HFFc6 (cell line): ENCODE results near the gene SPRR2E. TPM values are rescaled to one million over a fixed set of nuclear protein-coding genes. Genes with fewer than 3 reads are reported as not detected.

ENCODE experiments used
- DNase-seq: peaks from one replicate; pipeline ENCODE4 v3.0.0-alpha.2; 2018
- H3K27ac Mint-ChIP-seq: 2 replicates; pipeline ENCODE4 v1.8.0; 2020; ENCODE audit warnings: mild to moderate bottlenecking, mixed read lengths
- H3K27me3 Mint-ChIP-seq: 2 replicates; pipeline ENCODE4 v1.8.0; 2021; ENCODE audit warnings: mild to moderate bottlenecking, moderate library complexity, mixed read lengths; ENCODE audit not compliant: insufficient read depth
- H3K36me3 Mint-ChIP-seq: 2 replicates; pipeline ENCODE4 v1.8.0; 2021; ENCODE audit warnings: low read depth, mixed read lengths
- H3K4me1 Mint-ChIP-seq: 2 replicates; pipeline ENCODE4 v1.8.0; 2020; ENCODE audit warnings: low read depth, mixed read lengths
- H3K4me3 Mint-ChIP-seq: 2 replicates; pipeline ENCODE4 v1.8.0; 2020; ENCODE audit warnings: mild to moderate bottlenecking, moderate library complexity, mixed read lengths
- H3K9me3 Mint-ChIP-seq: 2 replicates; pipeline ENCODE4 v1.8.0; 2020; ENCODE audit warnings: mild to moderate bottlenecking, mixed read lengths
- total RNA-seq, 6 experiments: library from RNA; stranded (reverse); fragmentation: NEBNext Ultra II Directional; extraction: Animal tissue kit (Norgen Biotek cat#: 25700); gene quantifications; 2 replicates in 1 of 6; 3 replicates in 5 of 6; pipeline ENCODE4 v1.2.3, GENCODE V29; 2021
- TF ChIP-seq, protein P1 (sequence below): fragments of 200-600 bp; sonication (generic); IDR thresholded peaks from 2 replicates; pipeline ENCODE4 v1.5.0; 2021; ENCODE audit warnings: antibody characterized with exemption, mild to moderate bottlenecking

The SPRR2E gene
- total RNA-seq, 6 experiments from 2014 or later = not detected

DNA sequence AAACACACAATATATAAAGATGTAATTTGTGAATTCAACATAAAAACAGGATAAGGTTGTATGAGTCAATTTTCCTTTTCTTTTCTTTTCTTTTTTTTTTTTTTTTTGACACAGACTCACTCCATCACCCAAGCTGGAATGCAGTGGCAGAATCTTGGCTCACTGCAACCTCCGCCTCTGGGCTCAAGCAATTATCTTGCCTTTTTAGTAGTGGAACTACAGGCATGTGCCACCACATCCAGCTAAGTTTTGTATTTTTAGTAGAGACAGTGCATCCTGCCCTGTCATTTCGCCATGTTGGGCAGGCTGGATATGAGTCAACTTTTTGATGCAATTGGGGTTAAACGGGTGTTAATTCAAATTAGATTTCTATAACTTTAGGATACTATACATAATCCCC, 12.6 kb downstream of the SPRR2E start:
- Mint-ChIP-seq H3K4me3 (no peak overlapping the region), H3K9me3 (peaks cover 12% of the 10 kb centered on the region), H3K27me3 (no peaks in the 10 kb centered on the region), H3K4me1 (no peaks in the 10 kb centered on the region), H3K27ac (no peak overlapping the region), H3K36me3 (no peaks in the 10 kb centered on the region)
- DNase-seq = no peak
- TF ChIP-seq, protein P1, sequence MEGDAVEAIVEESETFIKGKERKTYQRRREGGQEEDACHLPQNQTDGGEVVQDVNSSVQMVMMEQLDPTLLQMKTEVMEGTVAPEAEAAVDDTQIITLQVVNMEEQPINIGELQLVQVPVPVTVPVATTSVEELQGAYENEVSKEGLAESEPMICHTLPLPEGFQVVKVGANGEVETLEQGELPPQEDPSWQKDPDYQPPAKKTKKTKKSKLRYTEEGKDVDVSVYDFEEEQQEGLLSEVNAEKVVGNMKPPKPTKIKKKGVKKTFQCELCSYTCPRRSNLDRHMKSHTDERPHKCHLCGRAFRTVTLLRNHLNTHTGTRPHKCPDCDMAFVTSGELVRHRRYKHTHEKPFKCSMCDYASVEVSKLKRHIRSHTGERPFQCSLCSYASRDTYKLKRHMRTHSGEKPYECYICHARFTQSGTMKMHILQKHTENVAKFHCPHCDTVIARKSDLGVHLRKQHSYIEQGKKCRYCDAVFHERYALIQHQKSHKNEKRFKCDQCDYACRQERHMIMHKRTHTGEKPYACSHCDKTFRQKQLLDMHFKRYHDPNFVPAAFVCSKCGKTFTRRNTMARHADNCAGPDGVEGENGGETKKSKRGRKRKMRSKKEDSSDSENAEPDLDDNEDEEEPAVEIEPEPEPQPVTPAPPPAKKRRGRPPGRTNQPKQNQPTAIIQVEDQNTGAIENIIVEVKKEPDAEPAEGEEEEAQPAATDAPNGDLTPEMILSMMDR = no peak

DNA sequence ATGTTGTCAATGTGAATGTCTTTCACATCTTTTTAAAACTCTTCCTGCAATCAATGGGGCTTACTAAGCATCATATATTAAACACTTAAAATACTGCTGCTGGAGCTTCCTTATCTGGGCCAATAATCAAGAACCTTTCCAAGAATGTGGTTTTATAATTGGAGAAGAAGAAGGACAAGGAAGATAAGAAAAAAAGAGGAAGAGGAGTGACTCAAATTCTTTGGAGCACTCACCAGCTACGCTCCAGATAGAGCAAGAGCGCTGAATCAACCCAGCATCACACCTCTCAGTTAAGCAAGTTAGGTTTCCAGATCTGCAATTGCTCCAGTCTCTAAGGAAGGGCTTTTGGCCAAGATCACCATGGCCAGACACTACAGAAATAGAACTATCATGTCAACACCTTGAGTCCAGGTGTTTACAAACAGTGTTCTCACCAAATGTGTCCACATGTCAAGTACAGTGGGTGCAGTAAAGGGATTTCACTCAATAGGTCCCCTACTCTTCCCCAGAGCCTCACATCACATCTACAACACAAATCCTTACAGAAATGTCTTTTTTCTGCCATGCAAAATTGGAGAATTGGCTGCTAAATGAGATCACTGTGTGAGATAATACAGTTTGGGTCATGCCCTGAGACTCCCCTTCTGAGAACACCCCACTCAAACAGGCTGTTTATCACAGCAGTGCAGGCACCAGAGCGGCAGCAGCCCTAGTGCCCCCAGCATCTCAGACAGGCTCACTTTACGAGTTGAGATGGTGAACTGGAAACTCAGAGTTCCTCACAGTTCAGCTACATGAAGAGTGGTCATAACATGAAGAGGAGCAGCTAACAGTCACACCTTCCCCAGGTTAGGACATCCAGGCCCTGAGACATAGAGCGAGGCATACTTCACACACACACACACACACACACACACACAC, 21.3 kb downstream of the SPRR2E start:
- Mint-ChIP-seq H3K36me3 (no peaks in the 10 kb centered on the region), H3K9me3 (peaks cover 8% of the 10 kb centered on the region; the same call in 1 of the 2 replicates), H3K27me3 (no peaks in the 10 kb centered on the region), H3K4me1 (no peaks in the 10 kb centered on the region), H3K4me3 (no peak overlapping the region), H3K27ac (no peak overlapping the region)
- TF ChIP-seq, protein P1 = no peak
- no peak for DNase-seq

DNA sequence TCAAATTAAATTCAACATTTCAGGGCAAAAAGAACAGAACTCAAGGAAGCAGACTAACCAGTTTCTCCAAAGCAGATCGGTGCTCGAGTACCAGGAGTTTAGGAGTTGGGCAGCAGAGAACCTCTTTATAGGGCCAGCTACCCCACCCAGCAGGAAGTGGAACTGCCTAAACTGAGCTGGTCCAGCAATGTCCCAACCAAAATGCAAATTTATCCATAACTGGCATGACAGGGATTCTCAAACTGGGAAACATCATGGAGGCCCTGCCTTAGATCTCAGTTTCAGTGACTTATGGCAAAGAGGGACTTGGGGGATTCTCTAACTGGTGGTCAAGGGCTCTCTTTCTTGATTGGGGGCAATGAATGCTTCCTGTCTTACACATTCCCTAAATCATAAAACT, 22.8 kb downstream of the SPRR2E start, which contains the start of gene SPRR2B:
Gene SPRR2B, minus strand, starts transcription at position 101 of the 400 bp plus-strand sequence. CDS start 772 bp downstream, outside the sequence.
- no peak for DNase-seq
- Mint-ChIP-seq H3K27ac (no peak within 1 kb of the TSS), H3K4me1 (no peaks in the 10 kb centered on the region), H3K9me3 (peaks cover 4% of the 10 kb centered on the region; the same call in 1 of the 2 replicates), H3K27me3 (peaks cover 2% of the 10 kb centered on the region; the same call in 1 of the 2 replicates), H3K4me3 (no peak within 1 kb of the TSS), H3K36me3 (no peaks in the 10 kb centered on the region)
- TF ChIP-seq, protein P1 = no peak

DNA sequence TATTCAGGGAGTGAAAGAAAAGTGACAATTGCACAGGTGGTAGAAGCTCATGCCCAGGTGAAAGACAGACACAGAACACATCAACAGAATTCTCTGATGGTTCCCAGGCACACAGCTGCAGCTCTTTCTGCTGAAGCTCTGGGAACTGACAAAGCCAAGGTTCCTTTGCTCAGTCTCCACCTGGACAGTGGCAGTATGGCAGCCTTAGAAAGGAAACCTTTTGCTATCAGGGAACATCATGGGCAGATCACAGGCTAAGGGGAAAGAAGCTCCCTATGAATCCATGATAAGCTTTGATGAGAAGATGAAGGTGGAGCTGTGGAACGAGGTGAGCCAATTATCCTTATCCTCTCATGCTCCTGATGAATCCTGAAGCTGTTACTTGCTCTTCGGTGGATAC, 24.1 kb downstream of the SPRR2E start:
- H3K9me3 Mint-ChIP-seq = peaks cover 4% of the 10 kb centered on the region
- TF ChIP-seq, protein P1 = no peak
- H3K4me3 Mint-ChIP-seq = no peak overlapping the region
- no peaks in the 10 kb centered on the region for H3K36me3 Mint-ChIP-seq
- H3K27me3 Mint-ChIP-seq = peaks cover 2% of the 10 kb centered on the region; the same call in 1 of the 2 replicates
- H3K4me1 Mint-ChIP-seq = no peaks in the 10 kb centered on the region
- H3K27ac Mint-ChIP-seq = no peak overlapping the region
- DNase-seq = no peak

DNA sequence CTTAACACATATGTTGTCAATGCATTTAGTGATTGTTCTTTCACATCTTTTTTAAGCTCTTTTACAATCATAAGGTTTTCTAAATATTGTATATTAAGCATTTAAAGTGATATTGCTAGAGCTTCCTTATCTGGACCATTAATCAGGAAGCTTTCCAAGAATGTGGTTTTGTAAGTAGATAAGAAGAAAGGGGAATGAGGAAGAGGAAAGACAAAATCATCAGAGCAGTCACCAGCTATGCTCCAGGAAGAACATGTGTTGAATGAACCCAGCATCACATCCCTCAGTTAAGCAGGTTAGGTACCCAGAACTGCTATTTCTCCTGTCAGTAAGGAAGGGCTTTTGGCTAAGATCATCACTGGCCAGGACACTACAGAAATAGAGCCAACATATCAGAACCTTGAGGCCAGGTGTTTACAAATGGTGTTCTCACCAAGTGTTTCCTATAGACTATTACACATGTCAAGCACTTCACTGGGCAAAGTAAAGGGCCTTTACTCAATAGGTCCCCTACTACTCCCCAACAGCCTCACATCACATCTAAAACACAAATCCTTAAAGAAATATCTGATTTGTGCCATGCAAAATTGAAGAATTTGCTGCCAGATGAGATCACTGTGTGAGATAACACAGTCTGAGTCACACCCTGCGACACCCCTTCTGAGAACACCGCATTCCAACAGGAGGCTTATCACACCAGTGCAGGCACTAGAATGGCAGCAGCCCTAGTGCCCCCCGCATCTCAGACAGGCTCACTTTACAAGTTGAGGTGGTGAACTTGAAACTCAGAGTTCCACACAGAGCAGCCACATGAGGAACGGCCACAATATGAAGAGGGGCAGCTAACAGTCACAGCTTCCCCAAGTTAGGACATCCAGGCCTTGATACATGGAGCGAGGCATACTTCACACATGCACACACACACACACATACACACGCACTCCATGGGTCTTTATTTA, 35.2 kb downstream of the SPRR2E start:
- no peaks in the 10 kb centered on the region for H3K36me3 Mint-ChIP-seq
- no peaks in the 10 kb centered on the region for H3K4me1 Mint-ChIP-seq
- no peak overlapping the region for H3K27ac Mint-ChIP-seq
- no peak overlapping the region for H3K4me3 Mint-ChIP-seq
- TF ChIP-seq, protein P1 = no peak
- no peak for DNase-seq
- H3K27me3 Mint-ChIP-seq = peaks cover 2% of the 10 kb centered on the region; the same call in 1 of the 2 replicates
- no peaks in the 10 kb centered on the region; the same call in 1 of the 2 replicates for H3K9me3 Mint-ChIP-seq
